MM.1S (cell line): ENCODE measurements around the gene PLCXD3.

Source experiments
- EZH2phosphoT487 ChIP-seq: fragments of 300-600 bp; sonication (generic); IDR thresholded peaks from 2 replicates; pipeline ENCODE4 v1.6.1; 2018; ENCODE audit warnings: antibody characterized with exemption, low read length
- TF ChIP-seq, protein P1 (sequence below): fragments of 300-600 bp; sonication (generic); IDR thresholded peaks from 2 replicates; pipeline ENCODE4 v1.5.1; 2016; ENCODE audit warnings: antibody characterized with exemption, low read length, mixed read lengths

DNA sequence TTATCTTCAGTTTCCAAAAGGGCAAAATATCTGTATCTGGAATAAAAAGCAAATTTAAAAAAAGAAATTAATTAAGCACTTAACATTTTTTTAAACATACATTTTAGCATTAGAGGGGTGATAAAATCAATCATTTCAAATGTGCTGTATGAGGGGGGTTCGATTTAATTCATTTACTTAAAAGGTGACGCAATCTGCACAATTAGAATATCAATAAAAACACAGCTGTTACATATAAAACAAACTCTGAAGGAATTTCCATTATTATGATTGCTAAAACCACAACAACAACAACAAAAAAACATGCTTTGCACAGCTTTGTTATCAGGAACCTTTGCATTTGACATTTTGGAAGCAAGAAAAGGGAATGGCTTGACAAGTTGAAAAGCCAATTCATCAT lies 225.5 kb downstream of the PLCXD3 start:
- TF ChIP-seq, protein P1, sequence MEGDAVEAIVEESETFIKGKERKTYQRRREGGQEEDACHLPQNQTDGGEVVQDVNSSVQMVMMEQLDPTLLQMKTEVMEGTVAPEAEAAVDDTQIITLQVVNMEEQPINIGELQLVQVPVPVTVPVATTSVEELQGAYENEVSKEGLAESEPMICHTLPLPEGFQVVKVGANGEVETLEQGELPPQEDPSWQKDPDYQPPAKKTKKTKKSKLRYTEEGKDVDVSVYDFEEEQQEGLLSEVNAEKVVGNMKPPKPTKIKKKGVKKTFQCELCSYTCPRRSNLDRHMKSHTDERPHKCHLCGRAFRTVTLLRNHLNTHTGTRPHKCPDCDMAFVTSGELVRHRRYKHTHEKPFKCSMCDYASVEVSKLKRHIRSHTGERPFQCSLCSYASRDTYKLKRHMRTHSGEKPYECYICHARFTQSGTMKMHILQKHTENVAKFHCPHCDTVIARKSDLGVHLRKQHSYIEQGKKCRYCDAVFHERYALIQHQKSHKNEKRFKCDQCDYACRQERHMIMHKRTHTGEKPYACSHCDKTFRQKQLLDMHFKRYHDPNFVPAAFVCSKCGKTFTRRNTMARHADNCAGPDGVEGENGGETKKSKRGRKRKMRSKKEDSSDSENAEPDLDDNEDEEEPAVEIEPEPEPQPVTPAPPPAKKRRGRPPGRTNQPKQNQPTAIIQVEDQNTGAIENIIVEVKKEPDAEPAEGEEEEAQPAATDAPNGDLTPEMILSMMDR: no peak
- no peak for TF ChIP-seq EZH2phosphoT487
